ENCODE results near the gene MMP25. TPM values are rescaled to one million over a fixed set of nuclear protein-coding genes. Genes with fewer than 3 reads are reported as not detected.

The MMP25 gene
- total and polyA plus RNA-seq, 9 of the 15 experiments (the other 6 are each of a cell fraction or from before 2014, with no cell fraction given) = 0.03 to 0.04 TPM; not detected in 7

DNA sequence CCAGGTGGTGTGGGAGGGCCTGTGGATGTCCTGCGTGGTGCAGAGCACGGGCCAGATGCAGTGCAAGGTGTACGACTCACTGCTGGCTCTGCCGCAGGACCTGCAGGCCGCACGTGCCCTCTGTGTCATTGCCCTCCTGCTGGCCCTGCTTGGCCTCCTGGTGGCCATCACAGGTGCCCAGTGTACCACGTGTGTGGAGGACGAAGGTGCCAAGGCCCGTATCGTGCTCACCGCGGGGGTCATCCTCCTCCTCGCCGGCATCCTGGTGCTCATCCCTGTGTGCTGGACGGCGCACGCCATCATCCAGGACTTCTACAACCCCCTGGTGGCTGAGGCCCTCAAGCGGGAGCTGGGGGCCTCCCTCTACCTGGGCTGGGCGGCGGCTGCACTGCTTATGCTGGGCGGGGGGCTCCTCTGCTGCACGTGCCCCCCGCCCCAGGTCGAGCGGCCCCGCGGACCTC is 32.8 kb upstream of the MMP25 start (continued):
- TF ChIP-seq PYGO2 (tag; IDR thresholded peaks at IDR 0.05) (no peak), HDAC3 (IDR thresholded peaks at IDR 0.05; ENCODE audit: borderline replicate concordance, partially characterized antibody) (no peak), NFIX (CRISPR knock-in tag; IDR thresholded peaks at IDR 0.05; ENCODE audit: low read depth) (no peak), TEAD1 (CRISPR knock-in tag; IDR thresholded peaks at IDR 0.05) (no peak), FOS (IDR thresholded peaks at IDR 0.05; ENCODE audit: extremely low read depth, insufficient read length) (no peak), HNRNPK (IDR thresholded peaks at IDR 0.05; ENCODE audit: low read depth, low read length, poor library complexity, severe bottlenecking) (no peak), SRSF7 (optimal IDR thresholded peaks at IDR 0.05; ENCODE audit: low read depth, low read length) (no peak)
- TF ChIP-seq, protein P1, sequence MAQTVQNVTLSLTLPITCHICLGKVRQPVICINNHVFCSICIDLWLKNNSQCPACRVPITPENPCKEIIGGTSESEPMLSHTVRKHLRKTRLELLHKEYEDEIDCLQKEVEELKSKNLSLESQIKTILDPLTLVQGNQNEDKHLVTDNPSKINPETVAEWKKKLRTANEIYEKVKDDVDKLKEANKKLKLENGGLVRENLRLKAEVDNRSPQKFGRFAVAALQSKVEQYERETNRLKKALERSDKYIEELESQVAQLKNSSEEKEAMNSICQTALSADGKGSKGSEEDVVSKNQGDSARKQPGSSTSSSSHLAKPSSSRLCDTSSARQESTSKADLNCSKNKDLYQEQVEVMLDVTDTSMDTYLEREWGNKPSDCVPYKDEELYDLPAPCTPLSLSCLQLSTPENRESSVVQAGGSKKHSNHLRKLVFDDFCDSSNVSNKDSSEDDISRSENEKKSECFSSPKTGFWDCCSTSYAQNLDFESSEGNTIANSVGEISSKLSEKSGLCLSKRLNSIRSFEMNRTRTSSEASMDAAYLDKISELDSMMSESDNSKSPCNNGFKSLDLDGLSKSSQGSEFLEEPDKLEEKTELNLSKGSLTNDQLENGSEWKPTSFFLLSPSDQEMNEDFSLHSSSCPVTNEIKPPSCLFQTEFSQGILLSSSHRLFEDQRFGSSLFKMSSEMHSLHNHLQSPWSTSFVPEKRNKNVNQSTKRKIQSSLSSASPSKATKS (CRISPR knock-in tag; IDR thresholded peaks at IDR 0.05) = no peak
- TF ChIP-seq, protein P2, sequence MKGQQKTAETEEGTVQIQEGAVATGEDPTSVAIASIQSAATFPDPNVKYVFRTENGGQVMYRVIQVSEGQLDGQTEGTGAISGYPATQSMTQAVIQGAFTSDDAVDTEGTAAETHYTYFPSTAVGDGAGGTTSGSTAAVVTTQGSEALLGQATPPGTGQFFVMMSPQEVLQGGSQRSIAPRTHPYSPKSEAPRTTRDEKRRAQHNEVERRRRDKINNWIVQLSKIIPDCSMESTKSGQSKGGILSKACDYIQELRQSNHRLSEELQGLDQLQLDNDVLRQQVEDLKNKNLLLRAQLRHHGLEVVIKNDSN (CRISPR knock-in tag; IDR thresholded peaks at IDR 0.05) = peak; percentile 46; the same call in 1 of the 2 replicates
- TF ChIP-seq, protein P3, sequence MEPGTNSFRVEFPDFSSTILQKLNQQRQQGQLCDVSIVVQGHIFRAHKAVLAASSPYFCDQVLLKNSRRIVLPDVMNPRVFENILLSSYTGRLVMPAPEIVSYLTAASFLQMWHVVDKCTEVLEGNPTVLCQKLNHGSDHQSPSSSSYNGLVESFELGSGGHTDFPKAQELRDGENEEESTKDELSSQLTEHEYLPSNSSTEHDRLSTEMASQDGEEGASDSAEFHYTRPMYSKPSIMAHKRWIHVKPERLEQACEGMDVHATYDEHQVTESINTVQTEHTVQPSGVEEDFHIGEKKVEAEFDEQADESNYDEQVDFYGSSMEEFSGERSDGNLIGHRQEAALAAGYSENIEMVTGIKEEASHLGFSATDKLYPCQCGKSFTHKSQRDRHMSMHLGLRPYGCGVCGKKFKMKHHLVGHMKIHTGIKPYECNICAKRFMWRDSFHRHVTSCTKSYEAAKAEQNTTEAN (CRISPR knock-in tag; IDR thresholded peaks at IDR 0.05) = no peak
- TF ChIP-seq, protein P4, sequence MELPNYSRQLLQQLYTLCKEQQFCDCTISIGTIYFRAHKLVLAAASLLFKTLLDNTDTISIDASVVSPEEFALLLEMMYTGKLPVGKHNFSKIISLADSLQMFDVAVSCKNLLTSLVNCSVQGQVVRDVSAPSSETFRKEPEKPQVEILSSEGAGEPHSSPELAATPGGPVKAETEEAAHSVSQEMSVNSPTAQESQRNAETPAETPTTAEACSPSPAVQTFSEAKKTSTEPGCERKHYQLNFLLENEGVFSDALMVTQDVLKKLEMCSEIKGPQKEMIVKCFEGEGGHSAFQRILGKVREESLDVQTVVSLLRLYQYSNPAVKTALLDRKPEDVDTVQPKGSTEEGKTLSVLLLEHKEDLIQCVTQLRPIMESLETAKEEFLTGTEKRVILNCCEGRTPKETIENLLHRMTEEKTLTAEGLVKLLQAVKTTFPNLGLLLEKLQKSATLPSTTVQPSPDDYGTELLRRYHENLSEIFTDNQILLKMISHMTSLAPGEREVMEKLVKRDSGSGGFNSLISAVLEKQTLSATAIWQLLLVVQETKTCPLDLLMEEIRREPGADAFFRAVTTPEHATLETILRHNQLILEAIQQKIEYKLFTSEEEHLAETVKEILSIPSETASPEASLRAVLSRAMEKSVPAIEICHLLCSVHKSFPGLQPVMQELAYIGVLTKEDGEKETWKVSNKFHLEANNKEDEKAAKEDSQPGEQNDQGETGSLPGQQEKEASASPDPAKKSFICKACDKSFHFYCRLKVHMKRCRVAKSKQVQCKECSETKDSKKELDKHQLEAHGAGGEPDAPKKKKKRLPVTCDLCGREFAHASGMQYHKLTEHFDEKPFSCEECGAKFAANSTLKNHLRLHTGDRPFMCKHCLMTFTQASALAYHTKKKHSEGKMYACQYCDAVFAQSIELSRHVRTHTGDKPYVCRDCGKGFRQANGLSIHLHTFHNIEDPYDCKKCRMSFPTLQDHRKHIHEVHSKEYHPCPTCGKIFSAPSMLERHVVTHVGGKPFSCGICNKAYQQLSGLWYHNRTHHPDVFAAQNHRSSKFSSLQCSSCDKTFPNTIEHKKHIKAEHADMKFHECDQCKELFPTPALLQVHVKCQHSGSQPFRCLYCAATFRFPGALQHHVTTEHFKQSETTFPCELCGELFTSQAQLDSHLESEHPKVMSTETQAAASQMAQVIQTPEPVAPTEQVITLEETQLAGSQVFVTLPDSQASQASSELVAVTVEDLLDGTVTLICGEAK (IDR thresholded peaks at IDR 0.05) = no peak
- TF ChIP-seq, protein P4 (CRISPR knock-in tag; IDR thresholded peaks at IDR 0.05) = no peak

Data from K562 (cell line).